ENCODE results near the gene ARHGAP15.

Gene ARHGAP15

GRCh38 chr2:143582046-143582747 is 453.0 kb downstream of the ARHGAP15 start:
- no peak overlapping the region for H3K27ac Mint-ChIP-seq
- peaks cover 4% of the 10 kb centered on the region for H3K9me3 Mint-ChIP-seq
- H3K4me1 Mint-ChIP-seq (ENCODE audit: low read depth) = peaks cover 43% of the 10 kb centered on the region
- H3K27me3 Mint-ChIP-seq = no peaks in the 10 kb centered on the region
- peak overlapping the region; percentile 7 for H3K4me3 Mint-ChIP-seq
- peaks cover 57% of the 10 kb centered on the region for H3K36me3 Mint-ChIP-seq (ENCODE audit: low read depth)
- DNase-seq = no peak

- DNase-seq = no peak
- peaks cover 4% of the 10 kb centered on the region for H3K9me3 Mint-ChIP-seq
Measured at GRCh38 chr2:143584936-143585335, 455.7 kb downstream of the ARHGAP15 start.

GRCh38 chr2:143586119-143586518 is 456.9 kb downstream of the ARHGAP15 start:
- H3K9me3 Mint-ChIP-seq = peaks cover 4% of the 10 kb centered on the region
- H3K4me1 Mint-ChIP-seq (ENCODE audit: low read depth) = peaks cover 31% of the 10 kb centered on the region
- no peak for DNase-seq
- no peak overlapping the region for H3K27ac Mint-ChIP-seq
- no peaks in the 10 kb centered on the region for H3K27me3 Mint-ChIP-seq
- H3K4me3 Mint-ChIP-seq = no peak overlapping the region
- H3K36me3 Mint-ChIP-seq (ENCODE audit: low read depth) = peaks cover 67% of the 10 kb centered on the region

More at GRCh38 chr2:143584936-143585335, 455.7 kb downstream of the ARHGAP15 start:
- peaks cover 67% of the 10 kb centered on the region for H3K36me3 Mint-ChIP-seq (ENCODE audit: low read depth)
- H3K27me3 Mint-ChIP-seq = no peaks in the 10 kb centered on the region
- H3K4me1 Mint-ChIP-seq (ENCODE audit: low read depth) = peaks cover 38% of the 10 kb centered on the region
- no peak overlapping the region for H3K4me3 Mint-ChIP-seq
- no peak overlapping the region for H3K27ac Mint-ChIP-seq

GRCh38 chr2:143588746-143589145 is 459.5 kb downstream of the ARHGAP15 start:
- DNase-seq = no peak
- H3K36me3 Mint-ChIP-seq (ENCODE audit: low read depth) = peaks cover 65% of the 10 kb centered on the region
- H3K4me3 Mint-ChIP-seq = no peak overlapping the region
- no peaks in the 10 kb centered on the region for H3K9me3 Mint-ChIP-seq
- no peak overlapping the region for H3K27ac Mint-ChIP-seq
- H3K27me3 Mint-ChIP-seq = no peaks in the 10 kb centered on the region
- peaks cover 7% of the 10 kb centered on the region for H3K4me1 Mint-ChIP-seq (ENCODE audit: low read depth)

GRCh38 chr2:143594161-143594560 is 464.9 kb downstream of the ARHGAP15 start:
- Mint-ChIP-seq H3K27ac (no peak overlapping the region), H3K4me3 (no peak overlapping the region), H3K36me3 (ENCODE audit: low read depth) (peaks cover 56% of the 10 kb centered on the region), H3K4me1 (ENCODE audit: low read depth) (peaks cover 6% of the 10 kb centered on the region), H3K9me3 (no peaks in the 10 kb centered on the region), H3K27me3 (no peaks in the 10 kb centered on the region)
- DNase-seq = no peak

GRCh38 chr2:143594745-143595144 is 465.5 kb downstream of the ARHGAP15 start:
- Mint-ChIP-seq H3K36me3 (ENCODE audit: low read depth) (peaks cover 60% of the 10 kb centered on the region), H3K9me3 (no peaks in the 10 kb centered on the region), H3K27ac (no peak overlapping the region), H3K4me3 (no peak overlapping the region), H3K27me3 (no peaks in the 10 kb centered on the region), H3K4me1 (ENCODE audit: low read depth) (peaks cover 6% of the 10 kb centered on the region)
- no peak for DNase-seq

GRCh38 chr2:143600116-143600515 is 470.9 kb downstream of the ARHGAP15 start:
- Mint-ChIP-seq H3K27me3 (no peaks in the 10 kb centered on the region), H3K36me3 (ENCODE audit: low read depth) (peaks cover 48% of the 10 kb centered on the region), H3K9me3 (no peaks in the 10 kb centered on the region), H3K4me3 (no peak overlapping the region), H3K27ac (no peak overlapping the region), H3K4me1 (ENCODE audit: low read depth) (peaks cover 31% of the 10 kb centered on the region)
- no peak for DNase-seq

GRCh38 chr2:143601828-143602227 is 472.6 kb downstream of the ARHGAP15 start:
- no peak for DNase-seq
- no peak overlapping the region for H3K4me3 Mint-ChIP-seq
- peaks cover 52% of the 10 kb centered on the region for H3K36me3 Mint-ChIP-seq (ENCODE audit: low read depth)
- H3K27me3 Mint-ChIP-seq = no peaks in the 10 kb centered on the region
- no peaks in the 10 kb centered on the region for H3K9me3 Mint-ChIP-seq
- H3K4me1 Mint-ChIP-seq (ENCODE audit: low read depth) = peaks cover 38% of the 10 kb centered on the region
- H3K27ac Mint-ChIP-seq = no peak overlapping the region

GRCh38 chr2:143603035-143603655 is 473.9 kb downstream of the ARHGAP15 start:
- DNase-seq = no peak
- Mint-ChIP-seq H3K9me3 (no peaks in the 10 kb centered on the region), H3K36me3 (ENCODE audit: low read depth) (peaks cover 55% of the 10 kb centered on the region), H3K27ac (no peak overlapping the region), H3K27me3 (no peaks in the 10 kb centered on the region), H3K4me1 (ENCODE audit: low read depth) (peaks cover 50% of the 10 kb centered on the region), H3K4me3 (no peak overlapping the region)

GRCh38 chr2:143603846-143604565 is 474.8 kb downstream of the ARHGAP15 start:
- Mint-ChIP-seq H3K27ac (no peak overlapping the region), H3K4me1 (ENCODE audit: low read depth) (peaks cover 52% of the 10 kb centered on the region), H3K27me3 (no peaks in the 10 kb centered on the region), H3K4me3 (no peak overlapping the region), H3K9me3 (no peaks in the 10 kb centered on the region), H3K36me3 (ENCODE audit: low read depth) (peaks cover 51% of the 10 kb centered on the region)
- DNase-seq = no peak

GRCh38 chr2:143604566-143604959 is 475.3 kb downstream of the ARHGAP15 start:
- Mint-ChIP-seq H3K27me3 (no peaks in the 10 kb centered on the region), H3K27ac (no peak overlapping the region), H3K4me1 (ENCODE audit: low read depth) (peaks cover 51% of the 10 kb centered on the region), H3K9me3 (no peaks in the 10 kb centered on the region), H3K4me3 (no peak overlapping the region), H3K36me3 (ENCODE audit: low read depth) (peaks cover 47% of the 10 kb centered on the region)
- DNase-seq = no peak

GRCh38 chr2:143607231-143608062 is 478.2 kb downstream of the ARHGAP15 start:
- Mint-ChIP-seq H3K27ac (peak overlapping the region; percentile 20), H3K27me3 (no peaks in the 10 kb centered on the region), H3K4me3 (no peak overlapping the region), H3K36me3 (ENCODE audit: low read depth) (peaks cover 43% of the 10 kb centered on the region), H3K4me1 (ENCODE audit: low read depth) (peaks cover 55% of the 10 kb centered on the region), H3K9me3 (no peaks in the 10 kb centered on the region)
- DNase-seq = no peak

GRCh38 chr2:143608063-143608423 is 478.8 kb downstream of the ARHGAP15 start:
- Mint-ChIP-seq H3K27ac (no peak overlapping the region), H3K36me3 (ENCODE audit: low read depth) (peaks cover 41% of the 10 kb centered on the region), H3K9me3 (no peaks in the 10 kb centered on the region), H3K4me3 (no peak overlapping the region), H3K4me1 (ENCODE audit: low read depth) (peaks cover 52% of the 10 kb centered on the region), H3K27me3 (no peaks in the 10 kb centered on the region)
- no peak for DNase-seq

- Mint-ChIP-seq H3K4me3 (no peak overlapping the region), H3K27me3 (no peaks in the 10 kb centered on the region), H3K36me3 (ENCODE audit: low read depth) (peaks cover 40% of the 10 kb centered on the region), H3K9me3 (no peaks in the 10 kb centered on the region), H3K4me1 (ENCODE audit: low read depth) (peaks cover 52% of the 10 kb centered on the region), H3K27ac (no peak overlapping the region)
- DNase-seq = no peak
Measured at GRCh38 chr2:143608758-143609157, 479.5 kb downstream of the ARHGAP15 start.
